ENCODE data around the gene NGLY1. TPM values are rescaled to one million over a fixed set of nuclear protein-coding genes. Genes with fewer than 3 reads are reported as not detected.
A peak's percentile ranks its signal among the peaks of the same experiment; 100 is the strongest.

The NGLY1 gene
- total RNA-seq, 1 experiment from 2014 or later: 27.0 TPM

DNA sequence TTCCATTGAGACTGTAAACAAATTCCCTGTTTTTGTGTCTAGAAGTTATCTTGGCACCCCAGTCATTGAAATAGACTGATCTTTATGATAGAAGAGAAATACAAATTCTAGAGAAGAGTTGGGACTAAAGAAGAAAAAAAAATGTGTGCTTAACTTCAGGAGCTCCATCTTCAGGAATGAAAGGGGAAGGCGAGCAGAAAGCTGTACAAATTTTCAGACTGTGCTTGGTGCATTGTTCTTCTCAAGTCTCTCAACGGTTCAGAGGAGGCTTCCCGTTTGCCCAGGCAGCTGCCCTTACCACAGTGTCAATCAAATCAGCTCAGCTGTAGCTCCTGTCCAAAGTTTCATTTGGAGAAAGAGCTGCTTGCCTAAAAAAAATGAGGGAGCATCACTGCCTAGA is 48.3 kb upstream of the NGLY1 start:
- no peaks in the 10 kb centered on the region for H3K79me2 ChIP-seq (ENCODE audit: insufficient read depth, low read length)
- no peak overlapping the region for H3K4ac ChIP-seq (ENCODE audit: low read depth, low read length)
- H3K4me1 ChIP-seq (ENCODE audit: insufficient read depth, low read length): no peaks in the 10 kb centered on the region
- H3K27ac Mint-ChIP-seq: no peak overlapping the region
- no peak overlapping the region for H2AK5ac ChIP-seq (ENCODE audit: insufficient read length, low read length)
- H2AFZ ChIP-seq (ENCODE audit: low read length): peak overlapping the region; percentile 73
- no peak for DNase-seq
- no peak overlapping the region for H2BK20ac ChIP-seq (ENCODE audit: low read depth, low read length, poor library complexity, severe bottlenecking)
- no peaks in the 10 kb centered on the region for H3K27me3 ChIP-seq (ENCODE audit: insufficient read depth, low read length)
- H2BK5ac ChIP-seq (ENCODE audit: insufficient read length, low read length): no peak overlapping the region
- 0 out of 5 replicates have a peak, but pooled peaks cover 0 to 4% of the 10 kb centered on the region in 2 experiments for H3K9me3 Mint-ChIP-seq
- no peaks in the 10 kb centered on the region for H3K36me3 Mint-ChIP-seq (ENCODE audit: insufficient read depth in 1 of 3, low read depth in 3 of 3)
- H3K79me1 ChIP-seq (ENCODE audit: insufficient read depth, low read depth, low read length, poor library complexity, severe bottlenecking): no peaks in the 10 kb centered on the region
- no peak overlapping the region for H3K9ac ChIP-seq (ENCODE audit: extremely low read depth, insufficient read length, low read length)
- peaks cover 10 to 11% of the 10 kb centered on the region in 2 experiments; a peak in 3 of 4 replicates for H3K4me1 Mint-ChIP-seq
- no CpG with 5 or more reads among the region's 3 CpGs for WGBS (ENCODE audit: extremely low coverage, insufficient read length, low lambda C conversion rate)
- no peaks in the 10 kb centered on the region for H4K20me1 ChIP-seq (ENCODE audit: control insufficient read depth, insufficient read depth, insufficient read length)
- no peak overlapping the region for H3K23ac ChIP-seq (ENCODE audit: insufficient read length, low read depth, low read length)
- H3K4me2 ChIP-seq (ENCODE audit: insufficient read depth, insufficient read length, low read length): no peak overlapping the region
- no peak overlapping the region for H3K18ac ChIP-seq (ENCODE audit: insufficient read length, low read depth, low read length)
- H3K4me3 Mint-ChIP-seq: no peak overlapping the region
- H3K27me3 Mint-ChIP-seq (ENCODE audit: low read depth): no peaks in the 10 kb centered on the region; the same call in 1 of the 2 replicates
- H4K8ac ChIP-seq (replicated peaks; ENCODE audit: insufficient read length, low read depth, low read length): no peak overlapping the region
- H4K91ac ChIP-seq (ENCODE audit: insufficient read length, low read depth, low read length): no peak overlapping the region
- no peak overlapping the region for H3K56ac ChIP-seq (ENCODE audit: insufficient read length, low read depth, low read length)
- no peak overlapping the region for H3T11ph ChIP-seq (ENCODE audit: low read length)
- H2BK120ac ChIP-seq (ENCODE audit: low read depth, low read length, poor library complexity, severe bottlenecking): no peak overlapping the region
- H3K9me3 ChIP-seq (ENCODE audit: control insufficient read depth, low read depth, low read length): no peaks in the 10 kb centered on the region
- no peaks in the 10 kb centered on the region for H3K23me2 ChIP-seq (ENCODE audit: insufficient read length, low read depth, low read length, poor library complexity, severe bottlenecking)
- TF ChIP-seq CTCF (conservative IDR thresholded peaks at IDR 0.05): peak; percentile 41; the same call in 2 of the 3 replicates
- H3K14ac ChIP-seq (ENCODE audit: insufficient read depth, low read length): no peak overlapping the region
- H4K5ac ChIP-seq (ENCODE audit: insufficient read length, low read depth, low read length): no peak overlapping the region
- no peak overlapping the region for H2BK12ac ChIP-seq (ENCODE audit: insufficient read length, low read depth, low read length)
- H2BK15ac ChIP-seq (ENCODE audit: low read depth, low read length): no peak overlapping the region
- H3K27ac ChIP-seq (ENCODE audit: insufficient read length, low read depth, low read length): no peak overlapping the region
